NT2/D1 (cell line): ENCODE results near the gene COBLL1.
A peak's percentile ranks its signal among the peaks of the same experiment; 100 is the strongest.

Experiments
- DNase-seq: peaks from one replicate; pipeline ENCODE4 v3.0.0-alpha.2; 2011; ENCODE audit warnings: low read depth, low spot score
- H3K27me3 ChIP-seq: 2 replicates; pipeline ENCODE4 v1.6.0; 2011; ENCODE audit warnings: mild to moderate bottlenecking; ENCODE audit not compliant: insufficient read length, insufficient read depth
- H3K36me3 ChIP-seq: 2 replicates; pipeline ENCODE4 v1.6.1; 2011; ENCODE audit warnings: mild to moderate bottlenecking, low read length, mixed read lengths; ENCODE audit not compliant: insufficient read depth, insufficient read length
- H3K4me1 ChIP-seq: 2 replicates; pipeline ENCODE4 v1.5.1; 2011; ENCODE audit not compliant: insufficient read depth, insufficient read length
- H3K4me3 ChIP-seq: 2 replicates; pipeline ENCODE4 v1.5.1; 2011; ENCODE audit warnings: low read depth; ENCODE audit not compliant: insufficient read length
- H3K9ac ChIP-seq: 2 replicates; pipeline ENCODE4 v1.6.0; 2011; ENCODE audit warnings: low read depth; ENCODE audit not compliant: insufficient read length
- H3K9me3 ChIP-seq: 2 replicates; pipeline ENCODE4 v1.5.1; 2011; ENCODE audit warnings: mild to moderate bottlenecking, low read length; ENCODE audit not compliant: insufficient read depth
- SUZ12 ChIP-seq: IDR thresholded peaks from 2 replicates; pipeline ENCODE4 v1.6.1; 2011; ENCODE audit not compliant: insufficient read length, insufficient read depth; ENCODE audit errors: extremely low read depth
- YY1 ChIP-seq: IDR thresholded peaks from 2 replicates; pipeline ENCODE4 v1.6.1; 2011; ENCODE audit not compliant: insufficient read length, insufficient read depth
- ZNF274 ChIP-seq: IDR thresholded peaks from 2 replicates; pipeline ENCODE4 v1.6.1; 2011; ENCODE audit warnings: mild to moderate bottlenecking, low read depth, low read length

The COBLL1 gene, protein sequence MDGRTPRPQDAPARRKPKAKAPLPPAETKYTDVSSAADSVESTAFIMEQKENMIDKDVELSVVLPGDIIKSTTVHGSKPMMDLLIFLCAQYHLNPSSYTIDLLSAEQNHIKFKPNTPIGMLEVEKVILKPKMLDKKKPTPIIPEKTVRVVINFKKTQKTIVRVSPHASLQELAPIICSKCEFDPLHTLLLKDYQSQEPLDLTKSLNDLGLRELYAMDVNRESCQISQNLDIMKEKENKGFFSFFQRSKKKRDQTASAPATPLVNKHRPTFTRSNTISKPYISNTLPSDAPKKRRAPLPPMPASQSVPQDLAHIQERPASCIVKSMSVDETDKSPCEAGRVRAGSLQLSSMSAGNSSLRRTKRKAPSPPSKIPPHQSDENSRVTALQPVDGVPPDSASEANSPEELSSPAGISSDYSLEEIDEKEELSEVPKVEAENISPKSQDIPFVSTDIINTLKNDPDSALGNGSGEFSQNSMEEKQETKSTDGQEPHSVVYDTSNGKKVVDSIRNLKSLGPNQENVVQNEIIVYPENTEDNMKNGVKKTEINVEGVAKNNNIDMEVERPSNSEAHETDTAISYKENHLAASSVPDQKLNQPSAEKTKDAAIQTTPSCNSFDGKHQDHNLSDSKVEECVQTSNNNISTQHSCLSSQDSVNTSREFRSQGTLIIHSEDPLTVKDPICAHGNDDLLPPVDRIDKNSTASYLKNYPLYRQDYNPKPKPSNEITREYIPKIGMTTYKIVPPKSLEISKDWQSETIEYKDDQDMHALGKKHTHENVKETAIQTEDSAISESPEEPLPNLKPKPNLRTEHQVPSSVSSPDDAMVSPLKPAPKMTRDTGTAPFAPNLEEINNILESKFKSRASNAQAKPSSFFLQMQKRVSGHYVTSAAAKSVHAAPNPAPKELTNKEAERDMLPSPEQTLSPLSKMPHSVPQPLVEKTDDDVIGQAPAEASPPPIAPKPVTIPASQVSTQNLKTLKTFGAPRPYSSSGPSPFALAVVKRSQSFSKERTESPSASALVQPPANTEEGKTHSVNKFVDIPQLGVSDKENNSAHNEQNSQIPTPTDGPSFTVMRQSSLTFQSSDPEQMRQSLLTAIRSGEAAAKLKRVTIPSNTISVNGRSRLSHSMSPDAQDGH

DNA sequence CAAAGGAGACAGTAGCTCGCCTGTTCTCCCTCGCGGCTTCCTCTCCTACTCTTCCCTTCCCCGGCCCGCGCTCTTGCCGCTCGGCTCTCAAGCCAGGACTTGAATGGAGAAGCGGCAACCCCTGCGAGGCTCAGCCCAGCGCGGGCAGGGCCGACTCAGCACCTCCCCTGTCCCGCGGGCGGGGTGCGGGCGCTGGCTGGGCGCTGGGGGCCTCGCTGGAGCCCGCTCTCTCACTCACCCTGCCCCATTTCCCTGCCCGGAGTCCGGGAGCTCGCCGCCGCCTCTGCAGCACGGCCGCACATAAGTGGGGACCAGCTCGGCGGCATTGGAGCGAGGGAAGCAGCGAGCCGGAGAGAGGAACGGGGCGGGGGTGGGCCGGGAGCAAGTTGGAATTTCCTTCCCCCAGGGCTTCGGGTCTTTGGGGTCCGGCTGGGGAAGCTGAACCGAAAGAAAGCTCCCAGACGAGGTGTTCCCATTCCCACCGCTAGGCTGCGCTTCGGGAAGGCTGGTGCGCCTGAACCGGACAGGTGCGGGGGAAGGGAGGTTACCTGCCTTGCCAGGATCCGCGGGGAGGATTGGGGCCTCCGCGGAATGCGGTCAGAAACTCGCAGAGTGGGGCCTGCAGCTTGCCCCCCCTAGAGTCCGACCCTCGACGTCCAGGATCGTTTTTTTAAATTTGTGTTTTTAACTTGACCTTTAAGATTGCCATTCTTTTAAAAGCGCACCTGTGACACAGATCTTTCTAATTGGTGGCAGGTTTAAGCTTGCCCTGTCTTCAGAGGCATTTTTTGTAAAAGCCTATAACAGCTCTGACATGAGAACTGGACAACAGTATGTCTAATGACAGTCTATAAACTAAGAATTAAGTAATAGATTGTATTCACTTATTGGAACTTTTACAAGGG is at the start of gene COBLL1:
TSS of gene COBLL1 (minus strand) at position 105 of the 905 bp plus-strand sequence. CDS start 627 bp downstream, outside the sequence.
- peak; percentile 82 for DNase-seq

DNA sequence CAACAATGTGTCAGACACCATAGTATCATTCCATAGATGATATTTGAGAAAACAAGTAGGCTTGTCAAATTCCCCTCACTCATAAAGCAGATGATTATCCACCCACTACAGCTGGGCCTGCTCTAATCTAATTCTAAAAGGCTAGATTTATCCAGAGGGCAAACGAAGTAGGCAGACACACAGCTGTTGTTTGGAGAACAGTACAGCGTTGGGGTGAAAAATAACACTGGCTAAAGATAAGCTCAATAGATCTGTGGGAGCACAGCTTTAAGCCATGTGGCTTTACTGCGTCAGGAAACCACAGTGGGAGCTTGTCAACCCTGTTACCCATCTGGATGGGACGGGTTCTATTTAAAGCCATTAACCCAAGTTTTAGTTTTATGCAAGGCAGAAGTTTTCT is 48.9 kb upstream of the COBLL1 start:
- TF ChIP-seq ZNF274 (no peak), SUZ12 (no peak), YY1 (no peak)
- DNase-seq, result no peak
- no peaks in the 10 kb centered on the region for H3K9me3 ChIP-seq
- H3K4me3 ChIP-seq, result no peak overlapping the region
- no peaks in the 10 kb centered on the region for H3K4me1 ChIP-seq
- no peaks in the 10 kb centered on the region for H3K36me3 ChIP-seq
- H3K27me3 ChIP-seq, result no peaks in the 10 kb centered on the region
- H3K9ac ChIP-seq, result no peak overlapping the region

More for the DNA sequence above, at the start of gene COBLL1:
- H3K36me3 ChIP-seq, result no peaks in the 10 kb centered on the region
- H3K27me3 ChIP-seq, result peaks cover 28% of the 10 kb centered on the region
- peak within 1 kb of the TSS; percentile 82 for H3K9ac ChIP-seq
- H3K4me1 ChIP-seq, result no peaks in the 10 kb centered on the region
- TF ChIP-seq SUZ12 (no peak), YY1 (no peak)
- H3K9me3 ChIP-seq, result no peaks in the 10 kb centered on the region
- peak within 1 kb of the TSS; percentile 70 for H3K4me3 ChIP-seq

DNA sequence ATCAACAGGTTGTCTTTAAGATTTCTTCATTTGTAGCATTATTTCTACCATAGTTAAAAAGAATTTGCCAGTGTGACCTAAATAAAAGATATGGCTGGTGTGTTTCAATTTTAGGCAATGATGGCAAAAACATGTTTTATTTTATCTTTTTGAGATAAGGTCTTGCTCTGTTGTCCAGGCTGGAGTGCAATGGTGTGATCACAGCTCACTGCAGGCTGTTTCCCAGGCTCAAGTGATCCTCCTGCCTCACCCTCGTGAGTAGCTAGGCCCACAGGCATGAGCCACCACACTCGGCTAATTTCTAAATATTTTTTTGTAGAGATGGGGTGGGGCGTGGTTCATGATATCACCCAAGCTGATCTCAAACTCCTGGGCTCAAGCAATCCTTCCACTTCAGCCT is 47.0 kb upstream of the COBLL1 start:
- Histone ChIP-seq H3K4me3 (no peak overlapping the region), H3K4me1 (no peaks in the 10 kb centered on the region), H3K27me3 (no peaks in the 10 kb centered on the region), H3K9ac (no peak overlapping the region), H3K9me3 (no peaks in the 10 kb centered on the region), H3K36me3 (no peaks in the 10 kb centered on the region)
- no peak for DNase-seq
- TF ChIP-seq ZNF274 (no peak), YY1 (no peak), SUZ12 (no peak)

DNA sequence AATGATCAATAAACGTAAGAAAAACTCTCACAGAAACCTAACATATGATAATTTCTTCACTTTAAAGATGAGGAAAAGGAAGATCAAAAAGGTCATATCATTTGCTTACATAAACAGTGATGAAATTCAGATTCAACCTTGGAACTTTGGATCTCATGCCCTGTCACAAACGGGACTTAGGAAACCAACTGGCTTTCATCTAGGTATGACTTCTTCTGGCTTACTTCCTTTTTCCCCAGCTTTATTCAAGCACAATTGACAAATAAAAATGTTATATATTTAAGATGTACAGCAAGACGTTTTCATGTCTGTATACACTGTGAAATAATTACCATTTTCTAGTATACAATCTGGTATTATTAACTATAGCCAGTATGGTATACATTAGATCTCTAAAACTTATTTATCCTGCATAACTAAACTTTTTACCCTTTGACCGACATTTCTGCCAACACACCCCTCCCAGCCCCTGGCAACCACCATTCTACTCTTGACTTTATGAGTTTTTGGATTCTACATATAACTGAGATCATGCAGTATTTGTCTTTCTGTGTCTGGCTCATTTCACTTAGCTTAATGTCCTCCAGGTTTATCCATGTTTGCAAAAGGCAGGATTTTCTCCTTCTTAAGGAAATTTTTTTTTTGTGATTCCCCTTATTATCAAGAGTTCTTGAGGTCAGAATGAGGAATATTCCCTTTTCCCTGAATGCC is 46.0 kb upstream of the COBLL1 start:
- no peak overlapping the region for H3K9ac ChIP-seq
- no peaks in the 10 kb centered on the region for H3K27me3 ChIP-seq
- H3K36me3 ChIP-seq, result no peaks in the 10 kb centered on the region
- H3K4me3 ChIP-seq, result no peak overlapping the region
- TF ChIP-seq YY1 (no peak), SUZ12 (no peak), ZNF274 (no peak)
- H3K9me3 ChIP-seq, result no peaks in the 10 kb centered on the region
- DNase-seq, result no peak
- H3K4me1 ChIP-seq, result no peaks in the 10 kb centered on the region

DNA sequence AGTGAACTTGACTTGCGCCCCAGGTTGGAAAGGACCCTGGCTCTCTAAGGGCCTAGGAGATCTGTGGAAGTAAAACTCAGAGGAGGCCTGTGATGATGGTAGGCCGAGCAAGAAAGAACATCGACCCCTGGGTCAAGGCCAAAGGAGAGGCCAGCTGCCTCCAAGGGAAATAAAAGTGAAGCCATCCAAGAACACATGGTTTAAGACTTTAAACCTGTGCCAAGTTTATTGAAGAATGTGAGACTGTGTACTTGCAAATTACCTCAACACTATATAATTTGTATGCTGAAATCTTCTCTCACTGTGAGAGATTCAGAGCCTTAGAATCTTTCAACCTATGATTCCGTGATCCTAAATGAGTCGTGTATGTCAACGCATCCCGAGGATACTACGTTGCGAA is 40.7 kb upstream of the COBLL1 start:
- no peaks in the 10 kb centered on the region for H3K27me3 ChIP-seq
- no peaks in the 10 kb centered on the region for H3K36me3 ChIP-seq
- DNase-seq, result no peak
- peaks cover 4% of the 10 kb centered on the region; the same call in 1 of the 2 replicates for H3K9me3 ChIP-seq
- no peak overlapping the region for H3K4me3 ChIP-seq
- TF ChIP-seq ZNF274 (no peak), SUZ12 (no peak), YY1 (no peak)
- no peak overlapping the region for H3K9ac ChIP-seq
- no peaks in the 10 kb centered on the region for H3K4me1 ChIP-seq

DNA sequence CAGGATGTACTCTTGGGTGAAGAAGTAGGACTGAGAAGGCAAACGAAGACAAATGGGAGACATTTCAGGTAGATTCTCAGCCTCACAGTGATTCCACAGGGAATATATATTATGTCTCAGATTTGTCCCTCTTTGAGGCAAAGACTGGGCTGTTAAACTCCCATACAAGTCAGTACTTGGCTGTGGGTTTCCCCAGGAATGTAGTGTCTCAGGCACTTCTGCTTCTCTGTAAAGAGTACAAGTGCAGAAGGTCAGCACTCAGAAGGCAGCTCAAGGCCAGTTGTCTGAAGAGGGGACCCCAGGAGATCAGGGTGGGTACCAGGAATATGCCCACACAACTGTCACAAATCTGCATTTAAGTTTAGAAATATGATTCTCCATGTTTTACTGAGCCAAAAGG is 39.9 kb upstream of the COBLL1 start:
- H3K9me3 ChIP-seq, result peaks cover 4% of the 10 kb centered on the region; the same call in 1 of the 2 replicates
- TF ChIP-seq ZNF274 (no peak), SUZ12 (no peak), YY1 (no peak)
- H3K9ac ChIP-seq, result no peak overlapping the region
- H3K4me1 ChIP-seq, result no peaks in the 10 kb centered on the region
- H3K36me3 ChIP-seq, result no peaks in the 10 kb centered on the region
- no peak overlapping the region for H3K4me3 ChIP-seq
- no peak for DNase-seq
- H3K27me3 ChIP-seq, result no peaks in the 10 kb centered on the region
